Ishikawa (cell line): Measurements from ENCODE around the gene SLC40A1.

Source experiments
- CEBPB ChIP-seq: IDR thresholded peaks from 2 replicates; pipeline ENCODE4 v1.6.1; 2012
- CREB1 ChIP-seq: IDR thresholded peaks from 2 replicates; pipeline ENCODE4 v1.6.1; 2012; ENCODE audit warnings: low read depth
- EGR1 ChIP-seq: IDR thresholded peaks from 2 replicates; pipeline ENCODE4 v1.6.1; 2012
- EP300 ChIP-seq: IDR thresholded peaks from 2 replicates; pipeline ENCODE4 v1.6.1; 2012; ENCODE audit warnings: borderline replicate concordance
- FOXM1 ChIP-seq: IDR thresholded peaks from 2 replicates; pipeline ENCODE4 v1.6.1; 2012; ENCODE audit warnings: low read depth, borderline replicate concordance
- MAX ChIP-seq: IDR thresholded peaks from 2 replicates; pipeline ENCODE4 v1.6.1; 2012
- NFIC ChIP-seq: IDR thresholded peaks from 2 replicates; pipeline ENCODE4 v1.6.1; 2012
- RAD21 ChIP-seq: IDR thresholded peaks from 2 replicates; pipeline ENCODE4 v1.6.1; 2012; ENCODE audit warnings: low read depth
- REST ChIP-seq: IDR thresholded peaks from 2 replicates; pipeline ENCODE4 v1.6.1; 2012; ENCODE audit warnings: low read depth, mild to moderate bottlenecking
- TAF1 ChIP-seq: IDR thresholded peaks from 2 replicates; pipeline ENCODE4 v1.6.1; 2012; ENCODE audit warnings: low read depth, mild to moderate bottlenecking
- TCF12 ChIP-seq: IDR thresholded peaks from 2 replicates; pipeline ENCODE4 v1.6.1; 2012; ENCODE audit warnings: low read depth
- TEAD4 ChIP-seq: IDR thresholded peaks from 2 replicates; pipeline ENCODE4 v1.6.1; 2012
- USF1 ChIP-seq: IDR thresholded peaks from 2 replicates; pipeline ENCODE4 v1.6.1; 2012
- YY1 ChIP-seq: IDR thresholded peaks from 2 replicates; pipeline ENCODE4 v1.6.1; 2012; ENCODE audit warnings: low read depth
- ZBTB7A ChIP-seq: IDR thresholded peaks from 2 replicates; pipeline ENCODE4 v1.6.1; 2012; ENCODE audit warnings: low read depth

SLC40A1 gene

GRCh38 chr2:189536830-189537229 is 43.8 kb downstream of the SLC40A1 start:
- TF ChIP-seq FOXM1: no peak
- TF ChIP-seq TAF1: no peak
- no peak for TF ChIP-seq REST
- no peak for TF ChIP-seq EGR1
- no peak for TF ChIP-seq TEAD4
- no peak for TF ChIP-seq CREB1
- no peak for TF ChIP-seq TCF12
- no peak for TF ChIP-seq MAX
- no peak for TF ChIP-seq EP300
- TF ChIP-seq YY1: no peak

- TF ChIP-seq USF1 (no peak), TEAD4 (no peak), FOXM1 (no peak), TAF1 (no peak), TCF12 (no peak), EGR1 (no peak), REST (no peak), MAX (no peak), CEBPB (no peak), CREB1 (no peak), RAD21 (no peak), ZBTB7A (no peak)
These were observed 45.4 kb downstream of the SLC40A1 start for GRCh38 chr2:189534854-189535832.

- TF ChIP-seq EGR1: no peak
- TF ChIP-seq RAD21: no peak
- no peak for TF ChIP-seq NFIC
- TF ChIP-seq REST: no peak
- no peak for TF ChIP-seq TCF12
- TF ChIP-seq EP300: no peak
- no peak for TF ChIP-seq TEAD4
- TF ChIP-seq CREB1: no peak
- TF ChIP-seq MAX: no peak
- no peak for TF ChIP-seq YY1
- TF ChIP-seq ZBTB7A: no peak
- no peak for TF ChIP-seq USF1
- no peak for TF ChIP-seq TAF1
- no peak for TF ChIP-seq CEBPB
- TF ChIP-seq FOXM1: no peak
These were observed 47.1 kb downstream of the SLC40A1 start for GRCh38 chr2:189533288-189534035.
